ENCODE results near the gene SOCS3. TPM values are rescaled to one million over a fixed set of nuclear protein-coding genes. Genes with fewer than 3 reads are reported as not detected.
A peak's percentile ranks its signal among the peaks of the same experiment; 100 is the strongest.

Gene SOCS3
- total RNA-seq, 2 donors from 2014 or later, result 47.4 to 85.2 TPM

GRCh38 chr17:78371056-78371455, 11.2 kb upstream of the SOCS3 start:
- DNase-seq (ENCODE audit: low spot score), result no peak
- intact Hi-C loops (cut with DNase I), result no loop called here

DNA sequence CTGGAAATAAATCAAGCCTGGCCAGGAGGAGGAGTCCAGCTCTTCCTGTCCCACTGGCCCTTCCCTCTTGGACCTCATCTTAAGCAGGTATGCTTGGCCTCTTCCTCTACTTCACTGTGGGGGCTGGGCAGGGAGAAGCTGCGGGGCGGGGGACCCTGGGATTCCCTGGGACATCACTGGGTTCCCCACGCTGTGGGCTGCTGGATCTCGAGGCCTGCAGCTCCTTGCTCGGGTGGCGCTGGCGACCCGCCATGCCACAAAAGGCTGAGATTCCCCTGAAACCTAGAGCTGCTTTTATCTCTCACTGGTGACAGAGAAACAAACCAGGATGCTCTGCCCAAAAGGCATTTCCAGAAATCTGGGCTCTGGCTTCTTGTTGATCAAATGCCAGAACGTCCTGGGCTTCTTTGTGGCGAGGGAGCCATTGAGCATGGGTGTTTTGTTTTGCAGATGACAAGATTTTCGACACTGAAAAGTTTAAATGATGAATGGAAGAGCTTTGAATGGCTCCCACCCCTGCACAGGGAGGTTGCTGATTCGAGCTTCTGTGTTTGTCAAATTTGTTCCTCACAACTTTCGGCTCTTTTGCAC, 10.0 kb upstream of the SOCS3 start:
- no peak for DNase-seq (ENCODE audit: low spot score)
- intact Hi-C loops (cut with DNase I), result no loop called here

- intact Hi-C loops (cut with DNase I), result no loop called here
Observed at GRCh38 chr17:78368854-78369495, 9.1 kb upstream of the SOCS3 start.

DNA sequence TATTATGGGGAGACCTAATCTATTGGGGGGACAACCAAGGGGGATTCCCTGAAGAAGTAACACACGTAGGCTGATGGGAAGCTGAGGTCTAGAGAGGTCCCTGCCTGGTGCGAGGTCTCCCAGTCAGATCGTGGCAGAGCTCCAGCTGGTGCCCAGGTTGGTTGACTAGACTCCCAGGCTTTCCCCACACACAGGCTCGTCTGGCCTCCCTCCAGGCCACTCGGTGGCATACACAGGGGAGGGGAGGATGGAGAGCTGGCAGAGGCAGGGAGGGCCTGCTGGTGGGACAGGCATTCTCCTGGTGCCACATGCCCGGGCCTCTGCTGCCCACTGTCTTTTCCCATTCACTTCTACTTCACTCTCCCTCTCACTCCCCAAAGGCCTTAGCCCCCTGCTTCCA, 8.5 kb upstream of the SOCS3 start:
- intact Hi-C loops (cut with DNase I), result no loop called here
- DNase-seq (ENCODE audit: low spot score), result no peak

More at GRCh38 chr17:78368854-78369495, 9.1 kb upstream of the SOCS3 start:
- DNase-seq (ENCODE audit: low spot score), result no peak

DNA sequence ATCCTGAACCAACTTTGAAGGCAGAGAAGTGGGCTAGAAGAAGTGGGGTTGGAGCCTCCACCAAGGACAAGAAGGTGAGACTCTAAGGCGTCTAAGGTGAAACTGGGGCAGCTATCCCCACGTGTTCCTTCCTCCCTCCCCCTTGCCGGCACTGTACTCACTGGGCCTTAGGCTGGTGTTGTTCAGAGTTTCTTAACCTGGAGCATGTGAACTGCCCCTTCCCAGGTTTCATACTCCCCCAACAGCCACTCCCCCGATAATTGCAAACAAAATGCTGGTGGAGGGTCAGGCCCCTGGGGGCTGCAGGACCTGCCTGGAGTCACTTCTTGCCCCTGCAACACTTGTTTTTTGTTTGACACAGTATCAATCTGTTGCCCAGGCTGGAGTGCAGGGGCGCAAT, 7.3 kb upstream of the SOCS3 start:
- DNase-seq (ENCODE audit: low spot score), result no peak
- intact Hi-C loops (cut with DNase I), result no loop called here

GRCh38 chr17:78366109-78366848, 6.4 kb upstream of the SOCS3 start:
- intact Hi-C loops (cut with DNase I), result no loop called here
- no peak for DNase-seq (ENCODE audit: low spot score)

DNA sequence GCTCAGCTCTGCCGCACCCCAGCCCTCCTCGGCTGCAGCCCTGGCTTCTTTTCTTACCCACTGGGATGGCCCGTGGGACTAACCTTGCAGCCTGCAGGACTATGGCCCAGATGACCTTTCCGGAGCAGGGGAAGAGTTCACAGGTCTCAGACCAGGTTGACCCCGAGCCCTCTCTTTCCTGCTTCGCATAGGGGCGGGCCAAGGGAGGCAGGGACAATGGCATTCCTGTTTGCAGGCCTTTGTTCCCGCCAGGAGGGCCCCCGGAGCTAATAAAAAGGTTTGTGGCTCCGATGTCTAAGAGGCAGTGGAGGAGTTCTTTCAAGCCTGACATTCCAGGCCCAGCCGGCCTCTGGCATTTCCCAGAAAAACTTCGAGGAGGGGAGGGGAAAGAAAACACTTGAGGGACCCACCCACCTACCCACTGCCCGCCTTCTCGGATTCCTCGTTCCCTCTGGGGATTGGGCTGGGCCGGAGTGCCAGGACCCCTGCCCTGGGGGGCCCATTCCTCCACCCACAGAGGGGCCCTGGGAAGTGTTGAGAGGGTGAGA, 5.8 kb upstream of the SOCS3 start:
- no peak for DNase-seq (ENCODE audit: low spot score)
- intact Hi-C loops (cut with DNase I), result no loop called here

- DNase-seq (ENCODE audit: low spot score), result no peak
- intact Hi-C loops (cut with DNase I), result loop anchor here in 1 of 2 donors (5.0 kb wide), 1 partner anchor 58 kb away; no protein-coding TSS in a partner anchor
Observed at GRCh38 chr17:78364436-78365281, 4.8 kb upstream of the SOCS3 start.

DNA sequence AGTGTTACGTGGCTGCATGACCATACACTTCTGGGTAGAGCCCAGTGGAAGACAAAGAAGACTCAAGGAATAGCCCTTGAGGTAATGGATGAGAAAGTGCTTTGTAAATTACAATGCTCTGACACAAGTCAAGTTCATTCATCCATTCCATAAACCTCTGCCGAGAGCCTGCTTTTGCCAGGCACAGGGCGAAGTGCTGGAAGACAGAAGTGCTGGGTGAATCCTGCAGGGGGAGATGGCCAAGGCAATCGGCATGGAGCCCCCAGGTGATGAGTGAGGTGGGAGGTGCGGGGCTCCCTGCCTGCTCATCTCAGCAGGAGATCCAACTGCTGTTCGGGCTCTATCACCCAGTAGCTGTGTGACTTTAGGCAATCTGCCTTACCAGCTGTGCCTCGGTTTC, 2.8 kb upstream of the SOCS3 start:
- intact Hi-C loops (cut with DNase I), result loop anchor here in 1 of 2 donors (5.0 kb wide), 1 partner anchor 60 kb away; no protein-coding TSS in a partner anchor
- no peak for DNase-seq (ENCODE audit: low spot score)

- intact Hi-C loops (cut with DNase I), result loop anchor here in 1 of 2 donors (5.0 kb wide), 1 partner anchor 60 kb away; no protein-coding TSS in a partner anchor
Observed at GRCh38 chr17:78362232-78362631, 2.4 kb upstream of the SOCS3 start.

GRCh38 chr17:78361225-78361701, 1.4 kb upstream of the SOCS3 start:
- no peak for DNase-seq (ENCODE audit: low spot score)
- intact Hi-C loops (cut with DNase I), result loop anchor here in 1 of 2 donors (5.0 kb wide), 1 partner anchor 61 kb away; no protein-coding TSS in a partner anchor

More at GRCh38 chr17:78362232-78362631, 2.4 kb upstream of the SOCS3 start:
- no peak for DNase-seq (ENCODE audit: low spot score)

- DNase-seq (ENCODE audit: low spot score), result peak; percentile 98
- intact Hi-C loops (cut with DNase I), result loop anchor here in 1 of 2 donors (5.0 kb wide), 1 partner anchor 62 kb away; no protein-coding TSS in a partner anchor
Observed at GRCh38 chr17:78360371-78361224, 721 bp upstream of the SOCS3 start.

DNA sequence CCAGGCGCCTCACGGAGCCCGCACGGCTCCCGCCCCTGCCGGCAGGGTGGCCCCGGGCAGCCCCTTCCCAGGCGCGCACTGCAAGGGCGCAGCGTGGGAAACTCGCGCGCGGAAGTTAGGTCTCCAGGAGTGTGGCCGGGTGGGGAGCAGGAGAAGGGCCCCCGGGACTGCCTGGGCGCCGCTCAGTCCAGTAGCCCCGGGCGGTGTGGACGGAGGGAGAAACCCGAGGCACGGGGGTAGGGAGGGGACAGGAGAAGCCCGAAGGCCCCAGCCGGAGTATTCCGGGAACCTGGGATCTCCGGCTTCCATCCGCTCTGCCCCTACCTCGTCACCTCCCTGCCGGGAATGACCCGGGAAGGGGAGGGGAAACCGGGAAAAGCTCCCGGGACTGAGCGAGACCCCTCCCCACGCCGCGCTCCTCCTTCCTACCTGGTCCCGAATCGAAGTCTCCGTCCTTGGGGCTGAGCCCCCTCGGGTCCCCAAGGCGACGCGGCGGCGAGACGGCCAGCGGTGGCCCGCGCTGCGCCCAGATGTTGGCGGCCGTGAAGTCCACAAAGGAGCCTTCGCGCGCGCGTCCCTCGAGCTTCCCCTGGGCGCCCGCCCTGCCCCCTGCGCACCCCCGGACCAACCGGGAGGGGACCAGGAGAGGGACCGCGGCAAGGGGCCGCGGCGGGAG, 418 bp downstream of the SOCS3 start:
- intact Hi-C loops (cut with DNase I), result loop anchor here in 1 of 2 donors (5.0 kb wide), 1 partner anchor 1687 kb away; no protein-coding TSS in a partner anchor

GRCh38 chr17:78358538-78359320, 1.1 kb downstream of the SOCS3 start:
- DNase-seq (ENCODE audit: low spot score), result peak; percentile 85
- intact Hi-C loops (cut with DNase I), result loop anchor here in 1 of 2 donors (5.0 kb wide), 1 partner anchor 1686 kb away; no protein-coding TSS in a partner anchor

More for the DNA sequence above, 418 bp downstream of the SOCS3 start:
- DNase-seq (ENCODE audit: low spot score), result no peak

DNA sequence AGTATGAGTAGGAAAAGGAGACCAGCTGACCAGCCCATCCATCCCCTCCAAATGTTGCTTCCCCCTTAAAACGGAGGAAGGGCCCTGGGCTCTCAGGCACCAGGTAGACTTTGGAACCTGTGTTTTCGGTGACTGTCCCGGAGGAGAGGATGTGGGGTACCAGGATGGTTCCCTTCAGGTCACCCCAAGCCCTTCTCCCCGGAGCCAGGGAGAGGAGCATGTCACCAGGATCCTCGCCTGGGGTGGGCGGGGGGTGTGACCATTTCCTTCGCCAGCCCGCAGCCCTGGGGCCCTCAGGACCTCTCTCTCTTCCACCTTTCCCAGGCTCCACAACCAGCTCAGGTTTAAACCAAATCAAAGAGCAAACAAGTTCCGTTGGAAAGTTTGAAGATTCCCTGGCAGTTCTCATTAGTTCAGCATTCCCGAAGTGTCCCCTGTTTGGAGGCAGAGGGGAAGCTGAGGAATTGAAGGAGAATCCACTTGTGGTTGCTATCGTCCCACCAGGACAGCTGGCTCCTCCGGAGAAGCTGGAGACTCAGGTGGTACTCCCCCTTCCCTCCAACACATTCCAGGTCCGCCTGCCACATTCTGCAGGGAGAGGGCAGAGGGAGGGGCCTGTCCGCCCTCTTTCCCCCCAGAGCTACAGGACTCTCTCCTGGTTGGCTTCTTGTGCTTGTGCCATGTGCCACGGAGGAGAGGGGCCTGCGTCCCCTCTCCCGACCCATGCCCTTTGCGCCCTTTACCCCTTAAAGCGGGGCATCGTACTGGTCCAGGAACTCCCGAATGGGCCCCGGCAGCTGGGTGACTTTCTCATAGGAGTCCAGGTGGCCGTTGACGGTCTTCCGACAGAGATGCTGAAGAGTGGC, 2.0 kb downstream of the SOCS3 start:
- DNase-seq (ENCODE audit: low spot score), result no peak
- intact Hi-C loops (cut with DNase I), result loop anchor here in 1 of 2 donors (5.0 kb wide), 1 partner anchor 1686 kb away; no protein-coding TSS in a partner anchor
